ENCODE data around the gene ZCCHC14. TPM values are rescaled to one million over a fixed set of nuclear protein-coding genes. Genes with fewer than 3 reads are reported as not detected.

ZCCHC14 gene
- total and polyA plus RNA-seq, 2 of the 13 experiments (the other 11 are each of a cell fraction or from before 2014, with no cell fraction given): 12.4 to 12.5 TPM

- TF ChIP-seq FOXA3 (CRISPR knock-in tag; IDR thresholded peaks at IDR 0.05): peak; percentile 99
- no peak for TF ChIP-seq ZNF83 (CRISPR knock-in tag; IDR thresholded peaks at IDR 0.05; ENCODE audit: borderline replicate concordance)
- TF ChIP-seq HNRNPH1 (optimal IDR thresholded peaks at IDR 0.05; ENCODE audit: low read depth, low read length): no peak
- peak; percentile 79 for TF ChIP-seq ZFP1 (CRISPR knock-in tag; IDR thresholded peaks at IDR 0.05)
- TF ChIP-seq DBP (CRISPR knock-in tag; IDR thresholded peaks at IDR 0.05; ENCODE audit: not compliant biosample characterization): no peak
- no peak for TF ChIP-seq GPN1 (CRISPR knock-in tag; IDR thresholded peaks at IDR 0.05; ENCODE audit: borderline replicate concordance)
- TF ChIP-seq ZNF280D (CRISPR knock-in tag; IDR thresholded peaks at IDR 0.05): no peak; the same call in 1 of the 2 replicates
- TF ChIP-seq NFKBIZ (CRISPR knock-in tag; IDR thresholded peaks at IDR 0.05): peak; percentile 93; the same call in 1 of the 2 replicates
- TF ChIP-seq NAIF1 (CRISPR knock-in tag; IDR thresholded peaks at IDR 0.05; ENCODE audit: borderline replicate concordance): peak; percentile 41; the same call in 1 of the 2 replicates
- TF ChIP-seq ZNF546 (CRISPR knock-in tag; conservative IDR thresholded peaks at IDR 0.05): no peak
- TF ChIP-seq FOSL1 (CRISPR knock-in tag; IDR thresholded peaks at IDR 0.05; ENCODE audit: borderline replicate concordance): no peak
- no peak for TF ChIP-seq FIP1L1 (IDR thresholded peaks at IDR 0.05; ENCODE audit: borderline replicate concordance, insufficient read depth, low read depth, low read length)
- TF ChIP-seq ZNF567 (CRISPR knock-in tag; IDR thresholded peaks at IDR 0.05; ENCODE audit: borderline replicate concordance): no peak
- no peak; the same call in 1 of the 2 replicates for TF ChIP-seq ZNF678 (CRISPR knock-in tag; IDR thresholded peaks at IDR 0.05)
- TF ChIP-seq SNAPC4 (CRISPR knock-in tag; IDR thresholded peaks at IDR 0.05): peak; percentile 83
- peak; percentile 13 for TF ChIP-seq ZNF18 (CRISPR knock-in tag; IDR thresholded peaks at IDR 0.05; ENCODE audit: insufficient replicate concordance)
- no peak for TF ChIP-seq ZNF17 (CRISPR knock-in tag; IDR thresholded peaks at IDR 0.05)
- peak; percentile 83; the same call in 1 of the 2 replicates for TF ChIP-seq ZSCAN29 (CRISPR knock-in tag; conservative IDR thresholded peaks at IDR 0.05)
These were observed 110.6 kb downstream of the ZCCHC14 start (continued) for GRCh38 chr16:87382023-87382785.

All from HepG2 (cell line).